SK-N-SH treated with all-trans-retinoic acid at 6 μM for 48 hours (cell line): ENCODE measurements around the gene CXCL8.

ENCODE experiments used
- BACH2 ChIP-seq: fragments of 250-450 bp; sonication (Bioruptor Pico); IDR thresholded peaks from 2 replicates; pipeline ENCODE4 v1.9.0; 2021; ENCODE audit warnings: mild to moderate bottlenecking, borderline replicate concordance
- CREB5 ChIP-seq: fragments of 250-450 bp; sonication (Bioruptor Pico); IDR thresholded peaks from 2 replicates; pipeline ENCODE4 v1.5.1; 2020; ENCODE audit warnings: low read depth, mild to moderate bottlenecking, moderate library complexity
- CSDC2 ChIP-seq: fragments of 250-450 bp; sonication (Bioruptor Pico); IDR thresholded peaks from 2 replicates; pipeline ENCODE4 v1.5.0; 2020; ENCODE audit warnings: mild to moderate bottlenecking, moderate library complexity
- CSRNP3 ChIP-seq: fragments of 250-450 bp; sonication (Bioruptor Pico); IDR thresholded peaks from 2 replicates; pipeline ENCODE4 v1.5.1; 2021; ENCODE audit warnings: mild to moderate bottlenecking, moderate library complexity
- ISL1 ChIP-seq: fragments of 250-450 bp; sonication (Bioruptor Pico); IDR thresholded peaks from 2 replicates; pipeline ENCODE4 v2.1.2; 2022; ENCODE audit warnings: mild to moderate bottlenecking, moderate library complexity
- OSR1 ChIP-seq: fragments of 250-450 bp; sonication (Bioruptor Pico); IDR thresholded peaks from 2 replicates; pipeline ENCODE4 v1.8.0; 2022; ENCODE audit warnings: moderate library complexity, mild to moderate bottlenecking, inconsistent platforms
- PATZ1 ChIP-seq: fragments of 250-450 bp; sonication (Bioruptor Pico); IDR thresholded peaks from 2 replicates; pipeline ENCODE4 v1.8.0; 2020; ENCODE audit warnings: mild to moderate bottlenecking, moderate library complexity, borderline replicate concordance
- POU6F1 ChIP-seq: fragments of 250-450 bp; sonication (Bioruptor Pico); IDR thresholded peaks from 2 replicates; pipeline ENCODE4 v1.8.0; 2021; ENCODE audit warnings: low read depth, mild to moderate bottlenecking, moderate library complexity, borderline replicate concordance
- PPARA ChIP-seq: fragments of 250-450 bp; sonication (Bioruptor Pico); IDR thresholded peaks from 2 replicates; pipeline ENCODE4 v1.5.0; 2020; ENCODE audit warnings: mild to moderate bottlenecking, borderline replicate concordance
- RARB ChIP-seq: fragments of 250-450 bp; sonication (Bioruptor Pico); IDR thresholded peaks from 2 replicates; pipeline ENCODE4 v1.8.0; 2021; ENCODE audit warnings: mild to moderate bottlenecking, moderate library complexity
- TOX ChIP-seq: fragments of 250-450 bp; sonication (Bioruptor Pico); IDR thresholded peaks from 2 replicates; pipeline ENCODE4 v1.8.0; 2021; ENCODE audit warnings: mild to moderate bottlenecking, moderate library complexity, borderline replicate concordance
- ZFP30 ChIP-seq: fragments of 450-650 bp; formaldehyde crosslinking; IDR thresholded peaks from 2 replicates; pipeline ENCODE4 v1.5.0; 2022; ENCODE audit warnings: mild to moderate bottlenecking, moderate library complexity
- ZNF565 ChIP-seq: fragments of 450-650 bp; formaldehyde crosslinking; conservative IDR thresholded peaks from 2 replicates; pipeline ENCODE4 v1.5.0; 2020; ENCODE audit warnings: low read depth, mild to moderate bottlenecking, moderate library complexity
- ZNF70 ChIP-seq: fragments of 450-650 bp; formaldehyde crosslinking; IDR thresholded peaks from 2 replicates; pipeline ENCODE4 v1.5.0; 2020; ENCODE audit warnings: mild to moderate bottlenecking, moderate library complexity

- TF ChIP-seq ZNF565 (CRISPR knock-in tag): no peak
- no peak for TF ChIP-seq PATZ1 (CRISPR knock-in tag)
- no peak for TF ChIP-seq BACH2 (CRISPR knock-in tag)
- no peak for TF ChIP-seq CSRNP3
- TF ChIP-seq RARB: no peak
- TF ChIP-seq ISL1 (CRISPR knock-in tag): no peak
- no peak for TF ChIP-seq PPARA (CRISPR knock-in tag)
- no peak for TF ChIP-seq TOX (CRISPR knock-in tag)
- TF ChIP-seq POU6F1 (CRISPR knock-in tag): no peak
- no peak for TF ChIP-seq ZNF70
- TF ChIP-seq CSDC2: no peak
- TF ChIP-seq ZFP30: no peak
- TF ChIP-seq CREB5 (CRISPR knock-in tag): no peak
- no peak for TF ChIP-seq OSR1 (CRISPR knock-in tag)
Observed at GRCh38 chr4:73742490-73743160, 2.3 kb downstream of the CXCL8 start.
